ENCODE data around the gene MCTP2. TPM values are rescaled to one million over a fixed set of nuclear protein-coding genes. Genes with fewer than 3 reads are reported as not detected.
A peak's percentile ranks its signal among the peaks of the same experiment; 100 is the strongest.
"Not testable (repeated sequence)": the region's sequence is repeated elsewhere in the genome, so short reads cannot be mapped to it uniquely, and the experiment has no call there.

The MCTP2 gene
- polyA plus RNA-seq, 4 donors, result 4.1 to 11.7 (median 5.6) TPM

- no peak for DNase-seq
- FAIRE-seq, result no peak
- H3K4me3 ChIP-seq (ENCODE audit: low read depth in 1 of 3, low read length in 3 of 3), result no peak overlapping the region
These were observed 20.9 kb downstream of the MCTP2 start for GRCh38 chr15:94252223-94252766.

DNA sequence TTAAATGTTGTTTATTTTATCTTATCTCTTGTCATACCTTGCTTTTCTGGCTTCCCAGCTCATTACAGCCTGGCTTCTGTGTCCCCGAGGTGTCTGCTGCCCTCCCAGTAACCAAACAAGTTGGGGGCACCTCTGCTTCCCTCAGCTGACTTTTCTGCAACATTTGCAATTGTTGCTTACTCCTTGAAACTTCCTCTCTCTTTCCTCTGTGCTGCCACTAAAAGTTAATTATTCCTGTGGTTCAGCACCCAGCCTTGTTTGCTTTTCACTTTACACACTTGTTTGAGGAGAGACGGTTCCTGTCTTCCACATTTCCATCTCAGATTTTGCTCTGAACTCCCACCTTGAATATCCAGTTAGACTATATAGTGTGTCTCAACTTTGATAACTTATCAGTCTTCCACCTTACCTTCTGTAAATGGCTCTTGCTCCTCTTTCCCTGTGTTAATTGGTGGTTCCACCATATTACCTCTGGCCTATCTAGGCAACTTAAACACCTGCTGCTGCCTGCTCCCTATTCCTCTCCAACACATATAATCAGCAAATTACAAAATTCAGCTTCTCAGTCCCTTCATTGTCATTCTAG, 21.6 kb downstream of the MCTP2 start:
- Histone ChIP-seq H3K4me1 (ENCODE audit: control insufficient read depth in 3 of 3, insufficient read depth in 2 of 3, low read depth in 1 of 3, low read length in 2 of 3) (peaks cover 6 to 16% (median 14%) of the 10 kb centered on the region in 3 donors), H3K4me3 (ENCODE audit: low read depth in 1 of 3, low read length in 3 of 3) (no peak overlapping the region), H3K27me3 (ENCODE audit: control insufficient read depth in 3 of 3, insufficient read depth in 3 of 3, low read length in 3 of 3) (no peaks in the 10 kb centered on the region), H3K9me3 (ENCODE audit: control insufficient read depth in 2 of 2, insufficient read depth in 1 of 2, low read depth in 1 of 2, low read length in 1 of 2) (peaks cover 0 to 3% of the 10 kb centered on the region in 2 donors), H3K27ac (ENCODE audit: low read depth in 1 of 3, low read length in 2 of 3) (peak overlapping the region in 1 of 3 donors; percentile 5), H3K36me3 (ENCODE audit: control insufficient read depth in 3 of 3, insufficient read depth in 2 of 3, low read depth in 1 of 3, low read length in 3 of 3) (no peaks in the 10 kb centered on the region)
- WGBS, 3 donors, result 69 to 70% (median 69%) methylated on average over 2 of the region's 2 CpGs
- DNase-seq (peak in 1 of 2 donors; percentile 53), FAIRE-seq (no peak)

More at GRCh38 chr15:94252223-94252766, 20.9 kb downstream of the MCTP2 start:
- Histone ChIP-seq H3K4me1 (ENCODE audit: control insufficient read depth in 3 of 3, insufficient read depth in 2 of 3, low read depth in 1 of 3, low read length in 2 of 3) (peaks cover 6 to 18% (median 15%) of the 10 kb centered on the region in 3 donors), H3K27ac (ENCODE audit: low read depth in 1 of 3, low read length in 2 of 3) (no peak overlapping the region), H3K36me3 (ENCODE audit: control insufficient read depth in 3 of 3, insufficient read depth in 2 of 3, low read depth in 1 of 3, low read length in 3 of 3) (no peaks in the 10 kb centered on the region), H3K9me3 (ENCODE audit: control insufficient read depth in 2 of 2, insufficient read depth in 1 of 2, low read depth in 1 of 2, low read length in 1 of 2) (peaks cover 0 to 3% of the 10 kb centered on the region in 2 donors), H3K27me3 (ENCODE audit: control insufficient read depth in 3 of 3, insufficient read depth in 3 of 3, low read length in 3 of 3) (no peaks in the 10 kb centered on the region)
- WGBS, 3 donors, result 44 to 71% (median 60%) methylated on average over 1 of the region's 1 CpG

- Histone ChIP-seq H3K27ac (ENCODE audit: low read depth in 1 of 3, low read length in 2 of 3) (no peak overlapping the region), H3K27me3 (ENCODE audit: control insufficient read depth in 3 of 3, insufficient read depth in 3 of 3, low read length in 3 of 3) (no peaks in the 10 kb centered on the region), H3K9me3 (ENCODE audit: control insufficient read depth in 2 of 2, insufficient read depth in 1 of 2, low read depth in 1 of 2, low read length in 1 of 2) (peaks cover 0 to 3% of the 10 kb centered on the region in 2 donors), H3K4me1 (ENCODE audit: control insufficient read depth in 3 of 3, insufficient read depth in 2 of 3, low read depth in 1 of 3, low read length in 2 of 3) (peaks cover 6 to 16% (median 8%) of the 10 kb centered on the region in 3 donors), H3K4me3 (ENCODE audit: low read depth in 1 of 3, low read length in 3 of 3) (no peak overlapping the region), H3K36me3 (ENCODE audit: control insufficient read depth in 3 of 3, insufficient read depth in 2 of 3, low read depth in 1 of 3, low read length in 3 of 3) (no peaks in the 10 kb centered on the region)
- WGBS, 3 donors, result 74 to 81% (median 80%) methylated on average over 3 of the region's 3 CpGs
- DNase-seq (no peak), FAIRE-seq (no peak)
These were observed 22.4 kb downstream of the MCTP2 start for GRCh38 chr15:94253742-94254141.

- peaks cover 0 to 2% (median 0%) of the 10 kb centered on the region in 3 donors for H3K36me3 ChIP-seq (ENCODE audit: control insufficient read depth in 3 of 3, insufficient read depth in 2 of 3, low read depth in 1 of 3, low read length in 3 of 3)
- FAIRE-seq, result no peak
- H3K27ac ChIP-seq (ENCODE audit: low read depth in 1 of 3, low read length in 2 of 3), result no peak overlapping the region
- 24 to 44% (median 26%) methylated on average over 4 of the region's 4 CpGs for WGBS, 3 donors
- no peaks in the 10 kb centered on the region for H3K27me3 ChIP-seq (ENCODE audit: control insufficient read depth in 3 of 3, insufficient read depth in 3 of 3, low read length in 3 of 3)
- no peak overlapping the region for H3K4me3 ChIP-seq (ENCODE audit: low read depth in 1 of 3, low read length in 3 of 3)
- peaks cover 0 to 3% of the 10 kb centered on the region in 2 donors for H3K9me3 ChIP-seq (ENCODE audit: control insufficient read depth in 2 of 2, insufficient read depth in 1 of 2, low read depth in 1 of 2, low read length in 1 of 2)
- DNase-seq, result peak; percentile 44 to 49
- H3K4me1 ChIP-seq (ENCODE audit: control insufficient read depth in 3 of 3, insufficient read depth in 2 of 3, low read depth in 1 of 3, low read length in 2 of 3), result peaks cover 9 to 18% (median 12%) of the 10 kb centered on the region in 3 donors
These were observed 24.2 kb downstream of the MCTP2 start for GRCh38 chr15:94255540-94255939.

DNA sequence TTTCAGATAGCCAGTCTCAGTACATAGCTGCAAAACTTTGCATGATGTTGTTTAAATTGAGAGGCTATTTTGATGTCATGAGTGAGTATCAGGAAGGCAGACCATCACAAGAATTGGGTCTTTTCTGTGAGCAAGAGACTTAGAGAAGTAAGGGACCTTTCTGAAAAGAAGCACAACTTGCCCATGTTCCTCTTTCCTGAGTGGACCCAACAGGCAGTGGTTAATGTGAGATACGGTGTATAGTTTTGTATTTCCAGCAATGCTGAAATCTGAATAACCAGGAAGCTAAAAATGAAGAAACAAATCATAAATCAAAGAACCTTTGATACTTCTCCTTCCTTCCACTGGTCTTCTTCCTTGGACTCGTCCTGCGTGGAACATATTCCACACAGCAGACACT, 25.1 kb downstream of the MCTP2 start:
- H3K36me3 ChIP-seq (ENCODE audit: control insufficient read depth in 3 of 3, insufficient read depth in 2 of 3, low read depth in 1 of 3, low read length in 3 of 3), result peaks cover 0 to 2% (median 0%) of the 10 kb centered on the region in 3 donors
- DNase-seq (no peak), FAIRE-seq (no peak)
- H3K4me3 ChIP-seq (ENCODE audit: low read depth in 1 of 3, low read length in 3 of 3), result no peak overlapping the region
- H3K4me1 ChIP-seq (ENCODE audit: control insufficient read depth in 3 of 3, insufficient read depth in 2 of 3, low read depth in 1 of 3, low read length in 2 of 3), result peaks cover 9 to 18% (median 14%) of the 10 kb centered on the region in 3 donors
- no peaks in the 10 kb centered on the region for H3K27me3 ChIP-seq (ENCODE audit: control insufficient read depth in 3 of 3, insufficient read depth in 3 of 3, low read length in 3 of 3)
- WGBS, 3 donors, result 64 to 89% (median 78%) methylated on average over 3 of the region's 3 CpGs
- peaks cover 0 to 3% of the 10 kb centered on the region in 2 donors for H3K9me3 ChIP-seq (ENCODE audit: control insufficient read depth in 2 of 2, insufficient read depth in 1 of 2, low read depth in 1 of 2, low read length in 1 of 2)
- no peak overlapping the region for H3K27ac ChIP-seq (ENCODE audit: low read depth in 1 of 3, low read length in 2 of 3)

DNA sequence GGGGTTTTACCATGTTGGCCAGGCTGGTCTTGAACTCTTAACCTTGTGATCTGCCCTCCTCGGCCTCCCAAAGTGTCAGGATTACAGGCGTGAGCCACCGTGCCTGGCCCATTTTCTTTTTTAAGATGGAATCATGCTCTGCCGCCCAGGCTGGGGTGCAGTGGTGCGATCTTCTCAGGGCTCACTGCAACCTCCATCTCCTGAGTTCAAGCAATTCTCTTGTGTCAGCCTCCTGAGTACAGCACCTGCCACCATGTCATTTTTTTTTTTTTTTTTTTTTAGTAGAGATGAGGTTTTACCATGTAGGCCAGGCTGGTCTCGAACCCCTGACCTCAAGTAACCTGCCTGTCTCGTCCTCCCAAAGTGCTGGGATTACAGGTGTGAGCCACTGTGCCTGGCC, 26.4 kb downstream of the MCTP2 start:
- not testable (repeated sequence) for H3K36me3 ChIP-seq (ENCODE audit: control insufficient read depth in 3 of 3, insufficient read depth in 2 of 3, low read depth in 1 of 3, low read length in 3 of 3); H3K9me3 ChIP-seq (ENCODE audit: control insufficient read depth in 2 of 2, insufficient read depth in 1 of 2, low read depth in 1 of 2, low read length in 1 of 2); H3K4me3 ChIP-seq (ENCODE audit: low read depth in 1 of 3, low read length in 3 of 3); H3K27me3 ChIP-seq (ENCODE audit: control insufficient read depth in 3 of 3, insufficient read depth in 3 of 3, low read length in 3 of 3); FAIRE-seq; H3K27ac ChIP-seq (ENCODE audit: low read depth in 1 of 3, low read length in 2 of 3); DNase-seq
- 86 to 96% (median 90%) methylated on average over 7 of the region's 7 CpGs for WGBS, 3 donors
- H3K4me1 ChIP-seq (ENCODE audit: control insufficient read depth in 3 of 3, insufficient read depth in 2 of 3, low read depth in 1 of 3, low read length in 2 of 3), result peaks cover 8 to 18% (median 14%) of the 10 kb centered on the region in 3 donors

DNA sequence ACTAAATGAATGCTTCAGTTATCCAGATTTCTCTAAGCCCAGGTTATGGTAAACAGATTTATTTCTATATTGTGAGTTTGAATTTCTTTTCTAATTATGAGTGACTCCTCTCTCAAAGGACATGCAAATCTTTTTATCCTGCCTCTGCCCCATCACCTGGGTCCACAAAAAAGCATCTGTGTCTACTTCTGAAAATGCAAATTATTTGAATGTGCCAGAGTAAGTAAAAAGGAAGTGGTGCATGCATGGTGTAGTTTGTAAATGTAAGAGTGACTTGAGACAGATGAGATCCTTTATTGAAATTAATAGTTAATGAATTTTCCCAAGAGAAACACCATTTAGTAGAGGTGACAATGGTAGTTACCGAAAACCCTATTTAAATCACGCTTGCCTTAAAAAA, 26.9 kb downstream of the MCTP2 start:
- 95 to 100% (median 95%) methylated on average over 2 of the region's 2 CpGs for WGBS, 3 donors
- Histone ChIP-seq H3K9me3 (ENCODE audit: control insufficient read depth in 2 of 2, insufficient read depth in 1 of 2, low read depth in 1 of 2, low read length in 1 of 2) (no peaks in the 10 kb centered on the region), H3K27me3 (ENCODE audit: control insufficient read depth in 3 of 3, insufficient read depth in 3 of 3, low read length in 3 of 3) (no peaks in the 10 kb centered on the region), H3K4me3 (ENCODE audit: low read depth in 1 of 3, low read length in 3 of 3) (no peak overlapping the region), H3K4me1 (ENCODE audit: control insufficient read depth in 3 of 3, insufficient read depth in 2 of 3, low read depth in 1 of 3, low read length in 2 of 3) (peaks cover 6 to 14% (median 10%) of the 10 kb centered on the region in 3 donors), H3K27ac (ENCODE audit: low read depth in 1 of 3, low read length in 2 of 3) (no peak overlapping the region), H3K36me3 (ENCODE audit: control insufficient read depth in 3 of 3, insufficient read depth in 2 of 3, low read depth in 1 of 3, low read length in 3 of 3) (peaks cover 0 to 2% (median 0%) of the 10 kb centered on the region in 3 donors)
- DNase-seq (no peak), FAIRE-seq (no peak)

DNA sequence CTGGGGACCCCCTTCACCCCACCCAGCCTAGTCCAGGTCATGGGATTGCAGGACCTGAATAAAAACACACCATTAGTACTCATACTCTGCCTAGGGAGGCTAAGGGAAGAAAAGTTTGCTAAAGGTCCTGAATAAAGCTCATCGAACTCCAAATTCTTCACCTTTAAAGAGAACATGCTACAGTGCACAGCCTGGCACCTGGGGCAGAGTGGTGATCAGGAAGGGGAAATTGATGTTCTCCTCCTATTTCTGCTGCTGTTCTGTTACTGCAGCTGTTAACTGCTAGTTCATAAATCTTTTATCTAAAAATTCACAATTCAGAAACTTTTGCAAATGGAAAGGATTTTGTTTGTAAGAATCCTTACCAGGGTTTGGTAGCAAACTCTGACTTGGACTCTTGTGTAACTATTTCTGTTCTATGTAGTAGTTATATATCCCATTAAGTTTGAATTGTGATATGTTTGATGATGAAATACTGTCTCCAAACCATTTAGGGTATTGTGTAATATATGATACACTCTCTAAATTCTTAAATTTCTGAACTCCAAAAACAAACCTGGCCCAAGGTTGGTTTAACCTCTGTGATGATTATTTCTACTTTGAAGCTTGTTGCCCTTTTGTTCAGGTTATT, 27.9 kb downstream of the MCTP2 start:
- Histone ChIP-seq H3K9me3 (ENCODE audit: control insufficient read depth in 2 of 2, insufficient read depth in 1 of 2, low read depth in 1 of 2, low read length in 1 of 2) (no peaks in the 10 kb centered on the region), H3K27ac (ENCODE audit: low read depth in 1 of 3, low read length in 2 of 3) (no peak overlapping the region), H3K4me3 (ENCODE audit: low read depth in 1 of 3, low read length in 3 of 3) (no peak overlapping the region), H3K36me3 (ENCODE audit: control insufficient read depth in 3 of 3, insufficient read depth in 2 of 3, low read depth in 1 of 3, low read length in 3 of 3) (peaks cover 0 to 2% (median 0%) of the 10 kb centered on the region in 3 donors), H3K27me3 (ENCODE audit: control insufficient read depth in 3 of 3, insufficient read depth in 3 of 3, low read length in 3 of 3) (no peaks in the 10 kb centered on the region), H3K4me1 (ENCODE audit: control insufficient read depth in 3 of 3, insufficient read depth in 2 of 3, low read depth in 1 of 3, low read length in 2 of 3) (peaks cover 3 to 8% (median 7%) of the 10 kb centered on the region in 3 donors)
- 73 to 97% (median 94%) methylated on average over 1 of the region's 1 CpG for WGBS, 3 donors
- FAIRE-seq, result no peak
- DNase-seq, result no peak

All from small intestine (tissue), 7 donors.